HepG2 (cell line): ENCODE data around the gene ZPBP. TPM values are rescaled to one million over a fixed set of nuclear protein-coding genes. Genes with fewer than 3 reads are reported as not detected.

Experiments used
- ATAC-seq: fragments of 200-7000 bp; cut with Tn5 transposase; 3 replicates; pipeline ENCODE4 v1.9.1; 2020; ENCODE audit warnings: mild to moderate bottlenecking, moderate library complexity
- BruUV-seq: library from RNA; stranded (reverse); fragments of 400-500 nt; replicated peaks from 2 replicates; lab custom pipeline; 2021; lab: Mats Ljungman, UMichigan
- CTCF ChIA-PET: fragments of 300-600 bp; formaldehyde crosslinking; extraction: SDS; loops from one replicate; lab custom pipeline; 2021; ENCODE audit warnings: low total read pairs, inconsistent platforms, low intra/inter-chr PET ratio; lab: Yijun Ruan, JAX
- POLR2A ChIA-PET: fragments of 350-600 bp; sonication (Branson Sonifier 250); formaldehyde crosslinking; loops from one replicate; lab custom pipeline; 2020; ENCODE audit warnings: antibody characterized with exemption, inconsistent platforms; lab: Yijun Ruan, JAX
- DNase-seq: peaks from one replicate; pipeline ENCODE4 v3.0.0-alpha.2; 2015; ENCODE audit warnings: low spot score
- FAIRE-seq: peaks from 3 replicates; lab custom pipeline; 2011; peaks lifted over from hg19 to GRCh38; lab: Jason Lieb, UNC
- H2AFZ ChIP-seq: one replicate; pipeline ENCODE4 v1.6.1; 2011; ENCODE audit warnings: low read length, inconsistent platforms
- H3K27ac ChIP-seq: fragments of 300-600 bp; 3 replicates; pipeline ENCODE4 v1.8.0; 2011; ENCODE audit warnings: mixed run types, mild to moderate bottlenecking, mixed read lengths, low read length, inconsistent platforms; ENCODE audit not compliant: insufficient read depth; ENCODE audit errors: extremely low read length
- H3K27me3 ChIP-seq, 2 experiments: fragments of 200-600 bp in 1 of 2; 2 replicates in 1 of 2; 3 replicates in 1 of 2; pipeline versions ENCODE4 v1.6.0 to v1.8.0; 2011; ENCODE audit warnings: low read length in 2 of 2, mild to moderate bottlenecking in 2 of 2, moderate library complexity in 2 of 2, inconsistent platforms in 1 of 2; ENCODE audit not compliant: insufficient read depth in 2 of 2, control insufficient read depth in 1 of 2
- H3K36me3 ChIP-seq, 2 experiments: fragments of 200-600 bp in 1 of 2; replicated peaks in 1 of 2; 2 replicates in 1 of 2; 3 replicates in 1 of 2; pipeline versions ENCODE4 v1.5.1 to v1.8.0; 2011; ENCODE audit warnings: low read length in 2 of 2, inconsistent platforms in 1 of 2; ENCODE audit not compliant: insufficient read depth in 2 of 2, control insufficient read depth in 1 of 2
- H3K4me1 ChIP-seq: 2 replicates; pipeline ENCODE4 v1.5.1; 2012; ENCODE audit warnings: low read length, inconsistent platforms; ENCODE audit not compliant: insufficient read depth
- H3K4me2 ChIP-seq: 2 replicates; pipeline ENCODE4 v1.6.0; 2011; ENCODE audit warnings: low read depth, low read length, inconsistent platforms
- H3K4me3 ChIP-seq, 3 experiments: fragments of 200-600 bp in 1 of 3; sonication (generic), shearing (Covaris generic) in 1 of 3; replicated peaks in 1 of 3; 2 replicates each; pipeline ENCODE4 v1.5.1; 2011 to 2016; ENCODE audit warnings: low read length in 3 of 3, inconsistent platforms in 2 of 3, low read depth in 2 of 3, mild to moderate bottlenecking in 2 of 3, control low read depth in 1 of 3, mixed read lengths in 1 of 3; ENCODE audit not compliant: insufficient read depth in 1 of 3
- H3K79me2 ChIP-seq: one replicate; pipeline ENCODE4 v1.6.1; 2011; ENCODE audit warnings: low read length, inconsistent platforms; ENCODE audit not compliant: insufficient read depth
- H3K9ac ChIP-seq: 2 replicates; pipeline ENCODE4 v1.6.0; 2011; ENCODE audit warnings: mild to moderate bottlenecking, low read depth, low read length, inconsistent platforms; ENCODE audit not compliant: insufficient read depth
- H3K9me3 ChIP-seq: 2 replicates; pipeline ENCODE4 v1.5.1; 2012; ENCODE audit warnings: mild to moderate bottlenecking, low read length
- H4K20me1 ChIP-seq: 2 replicates; pipeline ENCODE4 v1.6.0; 2011; ENCODE audit warnings: inconsistent platforms, mild to moderate bottlenecking, low read length, moderate library complexity; ENCODE audit not compliant: insufficient read depth
- ATAD3A ChIP-seq: sonication (generic); formaldehyde crosslinking; IDR thresholded peaks from 2 replicates; pipeline ENCODE4 v1.4.0; 2020; ENCODE audit warnings: missing genetic modification reagents
- CENPBD1 ChIP-seq: sonication (generic); formaldehyde crosslinking; IDR thresholded peaks from 2 replicates; pipeline ENCODE4 v1.8.0; 2022; ENCODE audit warnings: missing genetic modification reagents, low read depth, mild to moderate bottlenecking, borderline replicate concordance
- CHCHD3 ChIP-seq: sonication (generic); formaldehyde crosslinking; IDR thresholded peaks from 2 replicates; pipeline ENCODE4 v1.8.0; 2022; ENCODE audit warnings: mild to moderate bottlenecking, missing genetic modification reagents, moderate library complexity
- CREM ChIP-seq, 2 experiments: sonication (generic) in 1 of 2; formaldehyde crosslinking in 1 of 2; IDR thresholded peaks; 2 replicates each; pipeline versions ENCODE4 v1.4.0 to v1.6.1; 2016 to 2020; ENCODE audit warnings: antibody characterized with exemption in 1 of 2, mild to moderate bottlenecking in 1 of 2, missing genetic modification reagents in 1 of 2
- GMEB1 ChIP-seq: sonication (generic); formaldehyde crosslinking; IDR thresholded peaks from 2 replicates; pipeline ENCODE4 v1.5.1; 2020; ENCODE audit warnings: missing genetic modification reagents, mild to moderate bottlenecking, borderline replicate concordance
- MLLT10 ChIP-seq: sonication (generic); formaldehyde crosslinking; IDR thresholded peaks from 2 replicates; pipeline ENCODE4 v1.4.0; 2020; ENCODE audit warnings: missing genetic modification reagents
- NKX3-1 ChIP-seq: sonication (generic); formaldehyde crosslinking; IDR thresholded peaks from 2 replicates; pipeline ENCODE4 v1.5.0; 2020; ENCODE audit warnings: missing genetic modification reagents
- PRMT3 ChIP-seq: sonication (generic); formaldehyde crosslinking; IDR thresholded peaks from 2 replicates; pipeline ENCODE4 v1.8.1; 2022; ENCODE audit warnings: low read depth, mild to moderate bottlenecking, moderate library complexity, missing genetic modification reagents, borderline replicate concordance
- SPEN ChIP-seq: sonication (generic); formaldehyde crosslinking; IDR thresholded peaks from 2 replicates; pipeline ENCODE4 v1.5.1; 2020; ENCODE audit warnings: low read depth, mild to moderate bottlenecking, missing genetic modification reagents
- TMF1 ChIP-seq: sonication (generic); formaldehyde crosslinking; IDR thresholded peaks from 2 replicates; pipeline ENCODE4 v1.8.1; 2022; ENCODE audit warnings: low read depth, missing genetic modification reagents
- TSC22D2 ChIP-seq: sonication (generic); formaldehyde crosslinking; IDR thresholded peaks from 2 replicates; pipeline ENCODE4 v1.5.1; 2020; ENCODE audit warnings: missing genetic modification reagents, mild to moderate bottlenecking, borderline replicate concordance
- ZBTB7A ChIP-seq: sonication (generic); formaldehyde crosslinking; IDR thresholded peaks from 2 replicates; pipeline ENCODE4 v1.8.0; 2022; ENCODE audit warnings: mild to moderate bottlenecking, missing genetic modification reagents
- ZMYM3 ChIP-seq: sonication (generic); formaldehyde crosslinking; IDR thresholded peaks from 2 replicates; pipeline ENCODE4 v1.5.1; 2020; ENCODE audit warnings: mild to moderate bottlenecking, missing genetic modification reagents
- ZNF230 ChIP-seq: sonication (generic); formaldehyde crosslinking; IDR thresholded peaks from 2 replicates; pipeline ENCODE4 v1.4.0; 2020; ENCODE audit warnings: mild to moderate bottlenecking, missing genetic modification reagents
- ZNF317 ChIP-seq: sonication (generic); formaldehyde crosslinking; IDR thresholded peaks from 2 replicates; pipeline ENCODE4 v1.5.0; 2020; ENCODE audit warnings: mild to moderate bottlenecking, missing genetic modification reagents
- ZNF335 ChIP-seq: sonication (generic); formaldehyde crosslinking; IDR thresholded peaks from 2 replicates; pipeline ENCODE4 v1.4.0; 2020; ENCODE audit warnings: missing genetic modification reagents
- ZNF576 ChIP-seq: sonication (generic); formaldehyde crosslinking; IDR thresholded peaks from 2 replicates; pipeline ENCODE4 v1.4.0; 2020; ENCODE audit warnings: mild to moderate bottlenecking, missing genetic modification reagents
- ZNF639 ChIP-seq: conservative IDR thresholded peaks from 2 replicates; pipeline ENCODE4 v1.6.1; 2018; ENCODE audit warnings: missing genetic modification reagents
- WGBS: methylation state at CpG from one replicate; pipeline ENCODE4 v1.1.6; 2017; ENCODE audit warnings: low lambda C conversion rate; 5-methylcytosine and 5-hydroxymethylcytosine counted together
- in situ Hi-C: cut with HindIII; loops from 2 replicates; pipeline ENCODE4 v1.10.0; 2017; ENCODE audit warnings: low pct_unique_long_range_greater_than_20kb; ENCODE audit not compliant: extremely low pct_ligation_motif_present
- intact Hi-C: fragments of 100-400 bp; cut with micrococcal nuclease; formaldehyde crosslinking; loops from one replicate; pipeline ENCODE4 v1.10.0; 2022; ENCODE audit not compliant: unreplicated experiment
- polyA plus RNA-seq, 8 experiments: library from polyadenylated mRNA; depleted of rRNA in 3 of 8; stranded (reverse) in 7 of 8; unstranded in 1 of 8; fragments of >200 nt; fragmentation: Illumina TruSeq in 4 of 8; extraction: Trizol in 4 of 8; gene quantifications; 2 replicates each; pipeline versions ENCODE4 v1.2.1 to v1.2.3, GENCODE V29; 2011 to 2016; ENCODE audit warnings: low read depth in 4 of 8, missing spikeins in 1 of 8, mixed read lengths in 1 of 8; ENCODE audit not compliant: insufficient read depth in 1 of 8
- total RNA-seq, 5 experiments: library from RNA; depleted of rRNA; stranded (reverse); fragments of >200 nt; fragmentation: Illumina TruSeq; extraction: Trizol; gene quantifications; 2 replicates each; pipeline ENCODE4 v1.2.3, GENCODE V29; 2016; ENCODE audit warnings: low read depth in 1 of 5

Gene ZPBP
- total and polyA plus RNA-seq, 2 of the 13 experiments (the other 11 are each of a cell fraction or from before 2014, with no cell fraction given): not detected

- Histone ChIP-seq H3K9ac (no peak overlapping the region), H3K4me3 (no peak overlapping the region), H3K36me3 (no peaks in the 10 kb centered on the region), H3K9me3 (no peaks in the 10 kb centered on the region), H4K20me1 (no peaks in the 10 kb centered on the region), H3K27ac (no peak overlapping the region), H3K4me2 (no peak overlapping the region), H2AFZ (no peak overlapping the region), H3K4me1 (no peaks in the 10 kb centered on the region), H3K79me2 (no peaks in the 10 kb centered on the region), H3K27me3 (no peaks in the 10 kb centered on the region)
- no peak for ATAC-seq
- 0% methylated on average over 1 of the region's 1 CpG for WGBS
- no peak for TF ChIP-seq CENPBD1
- TF ChIP-seq TMF1: no peak
- no peak for TF ChIP-seq ZBTB7A
- TF ChIP-seq ZNF335 (CRISPR knock-in tag): no peak
- TF ChIP-seq SPEN (CRISPR knock-in tag): no peak
- TF ChIP-seq CHCHD3 (CRISPR knock-in tag): no peak
- TF ChIP-seq TSC22D2 (CRISPR knock-in tag): no peak
- no peak for TF ChIP-seq GMEB1 (CRISPR knock-in tag)
- TF ChIP-seq ZNF639 (CRISPR knock-in tag): no peak
- no peak for TF ChIP-seq MLLT10
- no peak for TF ChIP-seq NKX3-1 (CRISPR knock-in tag)
- TF ChIP-seq CREM (IDR thresholded peaks at IDR 0.05): no peak
- TF ChIP-seq CREM (CRISPR knock-in tag; IDR thresholded peaks at IDR 0.05): no peak
- TF ChIP-seq ZNF230 (CRISPR knock-in tag): no peak
- no peak for TF ChIP-seq ATAD3A (CRISPR knock-in tag)
- no peak for TF ChIP-seq PRMT3
- TF ChIP-seq ZNF576 (CRISPR knock-in tag): no peak
- no peak for TF ChIP-seq ZNF317 (CRISPR knock-in tag)
- no peak for TF ChIP-seq ZMYM3 (CRISPR knock-in tag)
- in situ Hi-C loops (no loop called here), intact Hi-C loops (no loop called here)
- FAIRE-seq: no peak
- ChIA-PET CTCF (no interaction called here), POLR2A (no interaction called here)
- no TSS peak for BruUV-seq
- DNase-seq: no peak
Measured at GRCh38 chr7:50056131-50056530, 36.9 kb downstream of the ZPBP start.
